COLO668 (cell line): ENCODE measurements around the gene RRAGD.
A peak's percentile ranks its signal among the peaks of the same experiment; 100 is the strongest.

Experiments
- DNase-seq: peaks from one replicate; lab custom pipeline; 2025; ENCODE audit not compliant: unreplicated experiment; lab: John Stamatoyannopoulos, UW

Gene RRAGD

DNA sequence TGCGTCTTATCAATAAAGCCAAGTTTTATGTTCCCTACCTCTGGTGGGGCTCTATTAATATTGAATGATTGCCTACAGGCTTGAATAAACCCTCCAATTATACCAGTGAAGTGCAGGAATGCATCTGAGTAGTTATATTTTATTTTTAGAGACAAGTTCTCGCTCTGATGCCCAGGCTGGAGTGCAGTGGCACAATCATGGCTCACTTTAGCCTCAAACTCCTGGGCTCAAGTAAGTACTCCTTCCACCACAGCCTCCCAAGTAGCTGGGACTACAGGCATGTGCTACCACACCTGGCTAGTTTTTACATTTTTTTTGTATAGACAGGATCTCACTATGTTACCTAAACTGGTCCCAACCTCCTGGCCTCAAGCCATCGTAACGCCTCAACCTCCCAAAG is 33.4 kb downstream of the RRAGD start:
- no peak for DNase-seq

DNA sequence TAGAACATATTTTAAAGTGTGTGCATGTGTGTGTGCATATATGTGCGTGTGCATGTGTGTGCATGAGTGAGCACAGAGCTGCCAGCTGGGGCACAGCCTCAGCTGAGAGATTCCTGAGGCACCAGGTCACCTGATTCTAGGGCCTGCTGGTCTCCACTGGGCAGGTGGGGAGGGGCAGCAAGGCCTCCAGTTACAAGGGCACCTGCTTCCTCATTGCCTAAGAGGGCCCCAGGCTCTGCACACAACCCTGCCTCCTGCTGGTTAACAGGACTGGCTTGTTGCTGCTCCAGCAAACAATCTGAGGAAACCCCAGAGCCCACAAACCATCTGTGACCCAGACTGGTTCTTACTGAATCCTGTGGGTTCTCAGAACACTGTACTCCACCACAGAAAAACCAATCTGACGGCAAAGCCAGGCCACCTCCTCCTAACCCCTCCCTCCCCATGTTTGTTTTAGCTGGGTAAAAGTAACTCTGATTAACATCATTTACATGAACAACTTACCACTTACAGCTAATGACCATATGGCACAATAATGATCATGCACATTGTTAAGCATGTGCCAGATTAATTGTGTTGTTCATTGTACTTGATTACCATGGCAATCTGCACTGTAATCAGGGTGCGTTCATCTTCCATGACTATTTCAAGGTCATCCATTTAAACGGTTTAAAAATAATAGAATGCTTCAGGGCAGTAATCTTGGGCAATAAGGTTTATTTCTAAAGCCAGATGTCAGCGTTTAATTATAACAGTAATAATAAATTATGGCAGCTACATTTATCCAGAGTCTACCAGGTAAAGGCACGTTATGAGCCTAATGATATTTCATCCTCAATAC is 36.4 kb downstream of the RRAGD start:
- DNase-seq: peak; percentile 87

DNA sequence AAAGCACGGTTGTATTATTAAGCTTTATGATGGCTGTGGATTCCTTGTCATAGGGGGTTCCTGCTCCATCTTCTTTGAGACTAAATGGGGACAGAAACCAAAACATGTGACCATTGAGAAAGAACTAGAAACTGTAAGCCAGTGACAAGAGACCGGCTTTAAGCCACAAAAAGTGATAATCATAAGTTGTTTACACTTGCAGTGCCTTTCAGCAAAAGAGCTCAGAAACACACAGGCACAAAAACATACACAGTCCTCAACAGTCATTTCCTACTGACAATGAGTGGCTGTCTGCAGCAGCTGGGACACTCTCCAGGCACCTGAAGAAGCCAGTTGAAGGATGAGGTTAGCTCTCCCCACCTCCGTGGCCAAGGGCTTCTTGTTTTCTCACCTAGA is 39.6 kb downstream of the RRAGD start:
- DNase-seq: no peak

DNA sequence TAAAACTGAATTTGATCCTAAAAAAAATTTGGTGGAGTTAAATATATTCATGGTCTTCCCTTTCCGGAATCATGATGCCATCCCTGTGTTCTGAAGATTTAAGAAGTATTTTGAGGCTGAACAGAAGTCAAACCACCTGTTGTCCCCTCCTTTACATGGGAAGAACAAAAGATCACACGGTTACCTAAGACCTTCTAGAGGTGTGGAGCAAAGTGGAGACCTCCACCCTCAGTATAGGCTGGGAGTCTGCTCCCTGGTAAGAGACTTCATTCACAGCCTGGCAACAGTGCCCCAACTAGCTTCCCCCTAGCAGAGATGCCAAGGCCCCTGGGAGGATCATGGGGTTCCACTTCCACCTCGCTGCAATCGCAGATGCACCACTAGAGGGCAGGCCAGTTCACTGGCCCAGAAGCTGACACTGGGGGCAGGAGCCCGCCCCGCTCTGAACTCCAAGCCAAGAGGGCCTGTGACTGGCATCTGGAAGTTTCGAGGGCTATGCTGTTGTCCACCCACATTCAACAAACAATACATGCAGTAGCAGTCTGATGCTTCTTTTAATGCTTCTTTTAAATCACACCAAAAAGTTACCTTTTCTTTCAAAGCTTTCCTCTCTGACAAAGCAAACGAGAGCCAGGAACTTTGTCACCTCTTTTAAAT is 40.1 kb downstream of the RRAGD start:
- DNase-seq: peak; percentile 62

DNA sequence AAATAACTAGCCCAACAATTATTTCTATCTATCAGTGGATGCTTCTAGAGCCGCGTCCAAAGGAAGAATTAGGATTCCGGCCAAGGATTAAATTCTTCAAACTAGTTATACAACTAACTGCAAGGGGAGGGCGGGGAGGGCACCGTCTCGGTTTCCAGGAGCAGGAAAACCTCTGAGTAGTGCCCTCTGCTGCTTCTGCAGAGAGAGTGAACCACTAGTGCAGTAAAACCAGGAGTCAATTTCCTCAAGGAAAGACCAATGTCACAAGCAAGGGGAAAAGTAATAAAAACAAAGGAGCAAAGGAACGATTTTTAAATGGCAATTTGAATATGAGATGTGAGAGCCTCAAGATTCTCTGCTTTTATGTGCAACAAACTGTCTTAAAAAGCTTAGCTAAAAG is 43.1 kb downstream of the RRAGD start:
- DNase-seq: no peak

DNA sequence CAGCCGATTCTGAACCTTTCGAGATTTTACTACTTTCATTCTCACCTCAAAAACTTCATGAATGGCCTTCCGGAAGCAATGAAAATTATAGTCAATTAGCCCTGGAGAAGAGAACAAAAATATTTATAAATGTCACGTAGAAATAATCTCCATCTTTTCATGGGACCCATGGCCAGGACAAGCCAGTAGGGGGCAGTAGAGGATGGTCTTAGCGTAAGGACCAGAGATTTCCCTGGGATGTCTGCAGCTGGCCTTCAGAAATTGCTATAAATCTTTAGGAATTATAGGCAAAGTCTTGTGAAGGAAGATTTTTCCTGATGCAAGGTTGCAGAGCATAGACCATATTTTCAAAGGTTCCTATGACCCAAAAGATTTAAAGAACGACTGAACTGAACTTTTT is 44.0 kb downstream of the RRAGD start:
- peak; percentile 50 for DNase-seq

DNA sequence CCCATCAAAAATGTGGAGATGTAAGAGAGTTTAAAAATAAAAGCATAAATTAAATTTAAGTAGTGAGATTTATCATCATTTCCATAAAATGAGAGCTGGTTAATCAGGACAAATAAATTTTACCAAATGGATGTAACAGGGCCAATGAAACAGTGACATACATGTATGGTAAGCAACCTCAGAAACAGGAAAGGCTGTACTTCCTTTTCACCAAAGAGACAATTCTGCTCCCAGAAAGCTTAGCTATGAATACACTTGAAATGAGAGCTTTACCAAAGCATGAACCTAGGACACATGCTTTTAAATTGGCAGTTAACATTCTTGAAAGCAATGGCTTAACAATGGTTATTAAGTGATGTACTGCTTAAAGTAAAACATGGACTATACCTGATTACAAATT is 47.5 kb downstream of the RRAGD start:
- DNase-seq: no peak

DNA sequence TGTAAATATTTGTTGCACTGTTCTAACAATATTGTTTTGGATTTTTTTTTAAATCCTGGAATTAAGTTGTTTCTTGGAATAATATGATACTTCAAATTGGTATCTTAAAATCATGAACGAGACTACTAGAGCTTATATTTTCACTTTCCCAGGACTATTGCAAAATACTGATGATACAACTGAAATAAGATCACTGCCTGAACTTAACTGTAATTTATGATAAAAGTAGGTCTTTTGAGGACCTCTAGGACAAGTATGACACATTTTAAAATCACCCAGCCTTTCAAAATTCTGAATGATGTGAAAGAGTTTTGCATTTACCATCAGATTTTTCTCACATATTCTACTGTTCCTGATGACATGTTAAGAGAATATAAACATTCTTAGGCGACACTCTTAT is 50.9 kb downstream of the RRAGD start:
- DNase-seq: no peak

DNA sequence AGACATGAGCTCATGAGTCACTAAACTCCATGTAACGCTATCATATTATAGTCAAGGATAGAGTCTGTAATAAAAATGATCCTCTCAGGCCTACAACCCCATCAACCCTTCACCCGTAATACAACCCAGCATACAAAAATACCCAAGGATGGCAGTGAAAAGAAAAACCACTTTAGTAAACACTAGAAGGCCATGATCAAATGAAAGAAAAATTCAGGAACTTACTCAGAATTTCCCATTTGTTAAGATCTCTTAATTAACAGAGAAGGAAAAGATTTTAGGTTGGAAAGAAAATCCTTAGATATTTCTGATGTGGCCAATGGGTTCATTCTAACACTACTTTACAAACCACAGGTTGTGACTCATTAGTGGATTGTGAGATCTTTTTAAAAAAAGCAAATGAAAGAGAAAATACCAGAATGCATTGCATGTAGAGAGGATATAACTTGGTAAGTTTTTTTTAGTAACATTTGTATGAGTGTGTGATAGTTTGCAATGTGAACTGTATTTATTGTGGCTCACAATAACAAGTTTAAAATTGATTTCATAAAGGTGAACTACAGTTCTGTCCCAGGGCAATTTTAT is 51.6 kb downstream of the RRAGD start:
- DNase-seq: no peak

DNA sequence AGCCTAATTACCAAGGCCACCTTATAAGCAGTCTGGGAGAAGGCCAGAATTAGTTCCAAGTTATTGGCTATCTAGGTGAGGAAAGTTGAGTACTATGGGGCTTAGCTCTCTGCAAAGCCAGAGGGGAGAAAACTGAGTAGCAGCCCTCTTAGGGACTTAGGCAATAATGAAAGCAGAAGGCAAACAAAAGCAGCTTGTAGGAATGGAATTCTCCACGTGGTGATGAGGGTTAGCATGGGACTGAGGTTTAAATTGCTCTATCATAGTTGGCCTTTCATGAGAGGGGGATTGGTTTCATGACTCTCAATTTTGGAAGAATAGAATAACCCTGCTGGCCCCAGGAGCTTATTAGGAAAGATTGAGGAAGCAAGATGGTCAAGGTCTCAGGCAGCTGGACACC is 52.5 kb downstream of the RRAGD start:
- no peak for DNase-seq

DNA sequence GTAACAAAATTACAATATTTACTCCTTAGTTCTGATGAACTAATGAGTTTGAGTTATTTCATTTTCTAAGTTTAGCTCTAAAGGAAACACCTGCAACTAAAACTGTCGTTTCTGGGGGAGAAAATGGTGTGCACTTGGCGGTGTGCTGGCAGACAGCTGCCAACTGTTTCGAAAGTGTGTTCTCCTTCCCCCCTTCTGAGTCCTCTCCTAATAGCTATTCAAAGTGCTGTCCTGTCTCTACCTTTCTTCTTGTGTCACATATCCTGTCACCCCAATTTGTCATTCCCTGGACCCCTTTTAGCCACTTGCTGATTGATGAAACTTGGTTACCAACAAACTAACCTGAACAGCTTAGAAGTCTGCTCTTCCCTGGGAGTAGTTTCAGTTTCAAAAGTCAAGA is 54.7 kb downstream of the RRAGD start:
- DNase-seq: no peak

DNA sequence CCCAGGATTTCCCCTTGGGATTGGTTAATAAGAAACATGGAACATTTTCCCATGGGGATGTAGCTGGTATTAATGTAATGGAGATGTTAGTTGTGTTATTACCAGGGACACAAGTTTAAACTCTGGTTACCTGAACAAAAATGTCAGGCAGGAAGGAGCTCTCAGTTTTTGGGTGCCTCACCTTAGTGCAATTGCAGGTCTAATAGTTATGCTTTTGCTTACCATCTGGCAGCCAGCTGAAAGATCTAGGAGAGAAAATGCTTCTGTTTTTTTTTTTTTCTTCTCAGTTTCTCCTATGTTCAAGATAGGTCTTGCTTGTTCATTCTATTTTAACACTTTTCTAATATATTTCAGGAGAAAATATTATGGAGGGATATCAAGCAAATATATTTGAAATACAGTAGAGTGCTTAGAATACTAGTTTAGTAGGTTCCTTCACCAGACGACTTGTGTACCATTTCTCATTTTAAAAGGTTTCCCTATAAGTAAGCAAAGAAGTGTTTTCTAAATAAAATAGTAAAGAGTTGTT is 55.4 kb downstream of the RRAGD start:
- DNase-seq: no peak

DNA sequence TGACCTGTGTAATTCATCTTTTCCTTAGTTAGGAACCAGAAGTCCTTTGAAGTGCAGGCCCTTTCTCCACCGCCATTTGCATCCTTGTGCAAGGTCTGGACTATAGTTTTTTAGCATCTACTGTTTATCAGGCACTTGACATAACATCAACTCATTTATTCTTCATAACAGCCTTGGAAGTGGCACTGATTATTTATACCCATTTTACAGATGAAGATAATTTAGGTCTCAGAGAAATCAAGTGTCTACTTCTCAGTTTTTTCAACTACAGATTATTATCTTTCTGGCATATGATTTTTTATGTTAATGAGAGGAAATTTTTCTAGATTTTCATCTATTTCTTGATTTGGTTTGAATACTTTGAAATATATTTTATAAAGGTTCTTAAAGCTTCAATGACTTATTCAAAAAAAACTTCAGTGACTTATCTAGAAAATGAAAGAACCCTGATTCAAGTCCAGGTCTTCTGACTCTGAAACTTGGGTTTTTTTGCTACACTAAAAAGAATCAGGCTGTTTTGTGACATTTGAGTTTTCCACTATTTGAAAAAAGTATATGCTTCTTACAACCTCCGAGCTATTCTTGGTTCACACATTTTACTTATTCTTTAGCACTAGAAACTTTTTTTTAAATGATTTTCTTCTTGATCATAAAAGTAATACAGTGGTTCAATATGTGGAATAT is 56.4 kb downstream of the RRAGD start:
- no peak for DNase-seq

DNA sequence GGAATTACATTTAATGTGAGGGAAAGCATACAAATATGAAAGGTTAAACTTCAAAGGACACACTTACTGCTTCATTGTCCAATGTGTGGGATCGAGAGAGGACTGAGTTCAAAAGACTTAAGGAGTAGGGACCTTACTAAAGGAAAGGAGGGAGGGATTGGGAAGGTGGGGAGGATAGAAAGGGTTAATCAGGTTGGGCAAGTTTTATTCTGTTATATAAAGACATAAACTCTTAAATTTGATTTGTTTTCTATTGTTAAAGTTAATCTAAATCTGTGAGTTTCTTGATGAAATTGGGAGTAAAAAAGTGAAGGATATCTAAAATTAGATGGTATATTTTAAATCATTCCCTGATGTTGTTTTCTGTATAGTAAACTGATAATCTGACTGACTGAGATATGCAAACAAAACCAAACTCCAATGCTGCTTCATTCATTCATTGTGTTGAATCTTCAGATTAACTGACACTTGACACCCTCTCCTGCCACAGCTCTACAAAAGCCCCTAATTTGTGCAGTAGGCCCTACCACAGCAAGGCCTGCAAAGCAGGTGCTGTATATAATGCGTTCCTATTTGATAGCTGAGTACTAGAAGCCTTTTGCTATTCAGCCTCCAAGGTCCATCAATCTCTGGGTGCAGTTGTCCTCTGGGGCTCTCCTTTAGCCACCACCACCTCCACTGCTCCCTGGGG is 58.2 kb downstream of the RRAGD start:
- peak; percentile 56 for DNase-seq

DNA sequence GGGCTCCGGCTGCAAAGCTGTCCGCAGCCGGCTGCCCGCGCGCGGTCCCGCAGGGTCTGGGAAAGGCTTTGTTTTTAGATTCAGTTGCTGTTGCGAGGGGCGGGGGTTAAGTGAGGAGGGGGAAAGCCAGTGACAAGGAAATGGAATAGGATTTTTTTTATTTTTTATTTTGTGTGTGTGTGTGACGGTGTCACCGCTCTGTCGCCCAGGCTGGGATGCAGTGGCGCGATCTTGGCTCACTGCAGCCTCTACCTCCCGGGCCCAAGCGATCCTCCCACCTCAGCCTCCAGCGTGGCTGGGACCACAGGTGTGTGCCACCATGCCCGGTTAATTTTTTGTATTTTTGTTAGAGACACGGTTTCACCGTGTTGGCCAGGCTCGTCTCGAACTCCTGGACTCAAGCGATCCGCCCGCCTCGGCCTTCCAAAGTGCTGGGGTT is 58.9 kb downstream of the RRAGD start:
- no peak for DNase-seq

DNA sequence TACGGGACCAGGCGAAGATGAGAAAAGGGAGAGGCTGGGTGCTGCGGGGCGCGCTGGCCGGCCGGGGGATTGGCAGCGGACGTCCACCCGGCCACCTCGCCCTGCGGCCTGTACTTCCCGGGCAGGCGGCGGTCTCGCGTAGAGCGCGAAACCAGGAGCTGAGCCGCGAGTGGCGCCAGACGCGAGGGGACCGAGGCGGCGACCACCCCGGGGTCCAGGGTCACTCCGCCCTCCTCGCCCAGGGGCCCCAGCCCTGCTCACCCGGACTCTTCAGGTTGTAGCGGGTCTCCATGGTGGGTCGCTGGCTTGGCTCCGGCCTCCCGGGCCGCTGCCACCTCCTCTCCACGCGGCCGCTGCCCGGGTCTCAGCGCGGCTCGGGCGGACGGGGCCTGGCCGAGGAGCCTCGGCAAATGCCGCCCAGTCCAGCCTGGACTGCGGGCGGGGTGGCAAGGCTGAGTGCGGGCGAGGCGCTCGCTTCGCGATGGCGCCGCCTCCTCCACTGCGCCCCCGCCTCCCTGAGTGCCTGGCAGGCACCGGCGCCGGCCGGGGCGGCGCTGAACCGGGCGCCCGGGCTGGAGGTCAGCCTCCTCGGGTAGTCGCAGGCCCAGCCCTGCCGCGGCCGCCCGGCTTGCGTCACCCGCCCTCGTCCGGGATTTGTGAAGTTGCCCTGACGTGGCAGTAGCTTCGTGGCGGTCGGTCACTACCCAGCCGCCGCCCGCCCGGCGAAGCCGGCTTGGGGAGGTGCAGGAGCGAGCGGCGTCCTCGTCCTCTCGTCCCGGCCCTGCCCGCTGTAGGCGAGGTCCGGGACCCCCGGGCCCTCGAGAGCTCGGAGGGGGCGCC is 59.6 kb downstream of the RRAGD start, which contains the start of gene UBE2J1:
TSS of gene UBE2J1 (minus strand) at position 445 of the 840 bp plus-strand sequence. CDS start at position 292, 153 bp downstream.
- DNase-seq: peak; percentile 81

DNA sequence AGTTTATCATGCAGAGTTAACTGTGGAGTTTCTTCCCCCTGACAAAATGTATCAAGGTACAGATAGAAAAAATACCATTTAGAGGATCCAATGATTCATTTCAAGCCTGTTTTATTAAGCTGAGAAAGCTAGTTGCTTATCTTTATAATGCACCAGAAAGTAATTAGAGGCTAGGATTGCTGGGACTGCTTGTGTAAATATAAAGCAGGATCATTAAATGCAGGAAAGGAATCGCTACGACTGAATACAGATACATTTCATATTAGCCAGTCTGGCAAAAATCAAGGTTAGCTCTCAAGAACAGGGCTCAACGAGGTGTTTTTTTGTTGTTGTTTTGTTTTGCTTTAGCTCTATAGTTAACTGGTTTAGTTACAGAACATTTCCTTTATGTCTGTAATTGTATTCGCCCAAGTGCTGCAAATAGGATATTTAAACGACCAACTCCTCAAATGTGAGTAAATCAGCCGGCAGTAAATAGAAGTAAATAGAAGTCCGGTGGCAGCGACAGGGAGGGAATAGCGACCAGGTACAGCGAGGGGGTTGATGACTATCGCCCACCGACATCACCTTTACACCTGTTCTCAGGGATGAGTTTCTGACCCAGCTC is 60.3 kb downstream of the RRAGD start:
- no peak for DNase-seq

DNA sequence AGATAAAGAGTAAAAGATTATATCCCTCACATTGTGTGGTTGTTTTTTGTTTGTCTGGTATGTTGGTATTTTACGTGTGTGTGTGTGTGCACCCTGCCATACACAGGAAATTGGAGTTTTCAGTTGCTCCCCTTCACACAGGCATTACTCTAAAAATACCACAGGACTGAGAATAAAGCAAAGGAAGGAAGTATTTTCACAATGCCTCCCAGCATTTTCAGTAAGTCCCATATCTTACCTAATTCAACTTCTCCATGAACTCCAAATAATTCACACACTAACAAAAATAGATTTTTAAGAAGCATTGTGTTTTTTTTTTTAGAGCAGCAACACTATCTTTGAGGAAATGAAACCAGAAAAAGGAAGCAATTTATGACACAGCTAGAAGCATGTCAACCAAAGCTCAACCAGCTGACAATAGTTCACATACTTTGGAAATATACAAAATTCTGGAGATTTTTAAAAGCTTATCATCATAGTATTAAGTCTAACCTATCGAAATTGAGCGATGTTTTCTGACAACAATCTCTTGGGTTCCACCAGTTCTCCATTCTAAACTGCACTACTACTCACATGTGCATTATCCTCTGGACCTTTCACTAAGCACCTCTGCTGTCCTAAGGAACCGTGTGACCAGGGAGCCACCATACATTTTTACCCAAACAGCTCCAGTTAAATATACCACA is 61.6 kb downstream of the RRAGD start:
- no peak for DNase-seq

DNA sequence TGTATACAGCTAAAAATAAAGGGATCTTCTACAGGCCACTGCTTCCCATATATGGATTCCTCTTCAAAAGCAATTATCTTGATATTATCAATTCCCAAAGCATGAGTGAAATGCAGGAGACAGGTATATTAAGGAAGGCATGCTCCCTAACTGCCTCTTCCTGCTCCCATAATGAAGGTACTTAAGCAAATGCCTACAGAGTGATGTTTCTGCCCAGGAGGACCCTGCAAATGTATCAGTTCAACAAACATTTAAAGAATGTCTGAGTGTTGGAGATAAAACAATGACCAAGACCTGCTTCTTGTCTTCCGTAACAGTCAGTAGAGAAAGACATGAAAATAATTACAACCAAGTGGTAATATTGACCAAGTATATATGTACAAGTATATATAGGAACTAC is 63.7 kb downstream of the RRAGD start:
- DNase-seq: no peak
